Endothelial cell of umbilical vein (primary cell): ENCODE data around the gene RASGEF1C. TPM values are rescaled to one million over a fixed set of nuclear protein-coding genes. Genes with fewer than 3 reads are reported as not detected.

ENCODE experiments used
- BruUV-seq: library from RNA; stranded (reverse); fragments of 400-500 nt; replicated peaks from 2 replicates; lab custom pipeline; 2021; lab: Mats Ljungman, UMichigan
- CTCF ChIA-PET: fragments of 300-600, 350-600 bp; sonication (Branson Sonifier 250); formaldehyde crosslinking; loops from one replicate; lab custom pipeline; 2021; ENCODE audit warnings: antibody characterized with exemption, inconsistent platforms; lab: Charles Lee
- POLR2A ChIA-PET: fragments of 300-600, 350-600 bp; sonication (Branson Sonifier 250); formaldehyde crosslinking; loops from one replicate; lab custom pipeline; 2021; ENCODE audit warnings: antibody characterized with exemption, inconsistent platforms; lab: Charles Lee
- DNase-seq: peaks from one replicate; pipeline ENCODE4 v3.0.0-alpha.2; 2011; ENCODE audit warnings: low read depth, low spot score
- FAIRE-seq: peaks from 2 replicates; lab custom pipeline; 2011; peaks lifted over from hg19 to GRCh38; lab: Jason Lieb, UNC
- H2AFZ ChIP-seq: 2 replicates; pipeline ENCODE4 v1.6.0; 2012; ENCODE audit warnings: low read depth, low read length, control low read depth, inconsistent platforms
- H3K27ac ChIP-seq: 2 replicates; pipeline ENCODE4 v1.5.1; 2011; ENCODE audit warnings: low read depth, mild to moderate bottlenecking, control low read depth, low read length, moderate library complexity; ENCODE audit not compliant: insufficient read depth
- H3K27me3 ChIP-seq, 2 experiments: 2 replicates each; pipeline versions ENCODE4 v1.6.0 to v1.6.1; 2011; ENCODE audit warnings: low read length in 2 of 2, mixed read lengths in 1 of 2; ENCODE audit not compliant: control insufficient read depth in 2 of 2, insufficient read depth in 2 of 2
- H3K36me3 ChIP-seq, 2 experiments: 2 replicates in 1 of 2; 3 replicates in 1 of 2; pipeline ENCODE4 v1.5.1; 2011; ENCODE audit warnings: low read length in 2 of 2, mild to moderate bottlenecking in 1 of 2, moderate library complexity in 1 of 2; ENCODE audit not compliant: control insufficient read depth in 2 of 2, insufficient read depth in 2 of 2; ENCODE audit errors: extremely low read depth in 1 of 2
- H3K4me1 ChIP-seq: 3 replicates; pipeline ENCODE4 v1.5.1; 2011; ENCODE audit warnings: mild to moderate bottlenecking, low read length; ENCODE audit not compliant: control insufficient read depth, insufficient read depth; ENCODE audit errors: extremely low read depth
- H3K4me2 ChIP-seq: 2 replicates; pipeline ENCODE4 v1.6.1; 2011; ENCODE audit warnings: low read length, control low read depth, mixed read lengths; ENCODE audit not compliant: insufficient read depth
- H3K4me3 ChIP-seq, 3 experiments: fragments of 200-600 bp in 1 of 3; sonication (generic), shearing (Covaris generic) in 1 of 3; replicated peaks in 1 of 3; 2 replicates each; pipeline ENCODE4 v1.5.1; 2011 to 2016; ENCODE audit warnings: control low read depth in 3 of 3, low read length in 3 of 3, mild to moderate bottlenecking in 2 of 3, inconsistent platforms in 1 of 3, low read depth in 1 of 3, moderate library complexity in 1 of 3; ENCODE audit not compliant: insufficient read depth in 1 of 3
- H3K79me2 ChIP-seq: 2 replicates; pipeline ENCODE4 v1.6.0; 2012; ENCODE audit warnings: low read length, inconsistent platforms; ENCODE audit not compliant: control insufficient read depth, insufficient read depth
- H3K9ac ChIP-seq: replicated peaks from 2 replicates; pipeline ENCODE3; 2011; ENCODE audit warnings: low read length, control low read depth; ENCODE audit not compliant: insufficient read depth; ENCODE audit errors: extremely low read depth
- H3K9me1 ChIP-seq: replicated peaks from 3 replicates; pipeline ENCODE4 v1.6.0; 2011; ENCODE audit warnings: mild to moderate bottlenecking, low read length; ENCODE audit not compliant: control insufficient read depth, insufficient read depth; ENCODE audit errors: extremely low read depth
- H3K9me3 ChIP-seq: replicated peaks from 2 replicates; pipeline ENCODE4 v1.5.1; 2012; ENCODE audit warnings: low read length, inconsistent platforms; ENCODE audit not compliant: control insufficient read depth, insufficient read depth
- H4K20me1 ChIP-seq: replicated peaks from 2 replicates; pipeline ENCODE3; 2011; ENCODE audit warnings: mild to moderate bottlenecking, low read length; ENCODE audit not compliant: control insufficient read depth, insufficient read depth; ENCODE audit errors: extremely low read depth
- EZH2 ChIP-seq: IDR thresholded peaks from 2 replicates; pipeline ENCODE4 v1.6.1; 2012; ENCODE audit warnings: borderline replicate concordance, low read depth, mild to moderate bottlenecking, moderate library complexity, low read length, inconsistent platforms; ENCODE audit not compliant: severe bottlenecking
- FOS ChIP-seq: IDR thresholded peaks from 2 replicates; pipeline ENCODE4 v1.6.1; 2011; ENCODE audit warnings: mild to moderate bottlenecking, low read length, moderate library complexity, borderline replicate concordance; ENCODE audit not compliant: insufficient read depth
- GATA2 ChIP-seq: IDR thresholded peaks from 2 replicates; pipeline ENCODE4 v1.7.0; 2011; ENCODE audit warnings: low read depth, mild to moderate bottlenecking, moderate library complexity, mixed read lengths, low read length; ENCODE audit not compliant: insufficient read length, insufficient read depth
- JUN ChIP-seq: IDR thresholded peaks from 2 replicates; pipeline ENCODE4 v1.6.1; 2011; ENCODE audit warnings: borderline replicate concordance, low read depth; ENCODE audit not compliant: insufficient read length, insufficient read depth
- MYC ChIP-seq: IDR thresholded peaks from one replicate; pipeline ENCODE4 v1.6.1; 2011; ENCODE audit warnings: mild to moderate bottlenecking, low read depth, low read length
- POLR2A ChIP-seq: IDR thresholded peaks from 2 replicates; pipeline ENCODE4 v1.6.1; 2012; ENCODE audit warnings: low read depth, mild to moderate bottlenecking, control low read depth, low read length
- POLR2AphosphoS5 ChIP-seq: IDR thresholded peaks from 2 replicates; pipeline ENCODE4 v1.6.1; 2012; ENCODE audit warnings: low read depth, mild to moderate bottlenecking, control low read depth, low read length, moderate library complexity; ENCODE audit not compliant: insufficient read depth
- dilution Hi-C: fragments of 300-500 bp; cut with MboI; formaldehyde crosslinking; loops from one replicate; pipeline ENCODE4 v1.15.0; 2019; ENCODE audit warnings: low sequenced_read_pairs; ENCODE audit not compliant: extremely low pct_ligation_motif_present
- intact Hi-C: fragments of 100-400 bp; cut with micrococcal nuclease; formaldehyde crosslinking; loops from one replicate; pipeline ENCODE4 v1.10.0; 2022
- polyA plus RNA-seq, 4 experiments: library from polyadenylated mRNA; depleted of rRNA in 3 of 4; stranded (reverse) in 3 of 4; unstranded in 1 of 4; fragments of >200 nt; gene quantifications; 2 replicates each; pipeline versions ENCODE4 v1.2.1 to v1.2.3, GENCODE V29; 2011 to 2012; ENCODE audit warnings: missing spikeins in 1 of 4
- total RNA-seq: library from RNA; stranded (reverse); gene quantifications from 2 replicates; pipeline ENCODE4 v1.2.3, GENCODE V29; 2021
- TF ChIP-seq, protein P1 (sequence below): IDR thresholded peaks from 2 replicates; pipeline ENCODE4 v1.6.1; 2011; ENCODE audit not compliant: insufficient read depth, insufficient read length
- TF ChIP-seq, protein P2 (sequence below), 2 donors: IDR thresholded peaks; 1 replicate in 1 of 2; 2 replicates in 1 of 2; pipeline ENCODE4 v1.5.1; 2011; ENCODE audit warnings: low read length in 2 of 2, mild to moderate bottlenecking in 2 of 2, moderate library complexity in 2 of 2, control low read depth in 1 of 2, inconsistent platforms in 1 of 2, low read depth in 1 of 2; ENCODE audit not compliant: insufficient read depth in 1 of 2; ENCODE audit errors: extremely low read depth in 1 of 2

The RASGEF1C gene
- total and polyA plus RNA-seq, 2 donors (not counting 3 experiments of a cell fraction or from before 2014, with no cell fraction given): not detected

DNA sequence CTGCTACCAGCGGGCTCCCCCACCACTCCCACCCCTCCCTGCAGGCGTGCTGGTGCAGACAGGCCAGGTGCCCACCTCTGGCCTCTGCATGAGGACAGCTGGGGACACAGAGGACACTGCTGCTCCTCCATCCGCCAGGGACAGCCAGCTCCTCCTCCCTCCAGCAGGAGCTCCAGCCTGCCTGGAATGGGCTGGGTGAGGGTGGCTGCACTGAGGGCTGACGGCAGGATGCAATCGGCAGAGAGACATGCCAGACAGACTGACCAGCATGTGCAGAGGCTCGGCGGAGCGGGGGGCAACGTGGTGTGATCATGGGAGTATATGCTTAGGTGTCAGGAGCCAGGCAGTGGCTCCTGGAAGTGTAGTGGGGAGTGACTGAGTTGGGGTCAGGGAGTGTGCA is 68.4 kb downstream of the RASGEF1C start:
- dilution Hi-C loops: no loop called here
- CTCF ChIA-PET: interaction anchor here (0.7 kb wide), 1 partner anchor 14 kb away, joined by 3 read pairs; no protein-coding TSS in a partner anchor
- no peak for FAIRE-seq

More for the DNA sequence above, 68.4 kb downstream of the RASGEF1C start:
- Histone ChIP-seq H3K4me1 (no peaks in the 10 kb centered on the region), H3K9me3 (no peaks in the 10 kb centered on the region), H3K27me3 (no peaks in the 10 kb centered on the region), H3K9me1 (no peaks in the 10 kb centered on the region), H4K20me1 (no peaks in the 10 kb centered on the region), H3K27ac (no peak overlapping the region), H3K4me3 (no peak overlapping the region), H2AFZ (no peak overlapping the region), H3K9ac (no peak overlapping the region), H3K79me2 (no peaks in the 10 kb centered on the region), H3K4me2 (no peak overlapping the region), H3K36me3 (no peaks in the 10 kb centered on the region)
- no TSS peak for BruUV-seq
- POLR2A ChIA-PET: no interaction called here
- intact Hi-C loops: no loop called here
- DNase-seq: no peak
- TF ChIP-seq GATA2 (no peak), POLR2AphosphoS5 (no peak), MYC (no peak), POLR2A (no peak), JUN (no peak), EZH2 (no peak), FOS (no peak)
- TF ChIP-seq, protein P1, sequence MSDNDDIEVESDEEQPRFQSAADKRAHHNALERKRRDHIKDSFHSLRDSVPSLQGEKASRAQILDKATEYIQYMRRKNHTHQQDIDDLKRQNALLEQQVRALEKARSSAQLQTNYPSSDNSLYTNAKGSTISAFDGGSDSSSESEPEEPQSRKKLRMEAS: no peak
- TF ChIP-seq, protein P2, sequence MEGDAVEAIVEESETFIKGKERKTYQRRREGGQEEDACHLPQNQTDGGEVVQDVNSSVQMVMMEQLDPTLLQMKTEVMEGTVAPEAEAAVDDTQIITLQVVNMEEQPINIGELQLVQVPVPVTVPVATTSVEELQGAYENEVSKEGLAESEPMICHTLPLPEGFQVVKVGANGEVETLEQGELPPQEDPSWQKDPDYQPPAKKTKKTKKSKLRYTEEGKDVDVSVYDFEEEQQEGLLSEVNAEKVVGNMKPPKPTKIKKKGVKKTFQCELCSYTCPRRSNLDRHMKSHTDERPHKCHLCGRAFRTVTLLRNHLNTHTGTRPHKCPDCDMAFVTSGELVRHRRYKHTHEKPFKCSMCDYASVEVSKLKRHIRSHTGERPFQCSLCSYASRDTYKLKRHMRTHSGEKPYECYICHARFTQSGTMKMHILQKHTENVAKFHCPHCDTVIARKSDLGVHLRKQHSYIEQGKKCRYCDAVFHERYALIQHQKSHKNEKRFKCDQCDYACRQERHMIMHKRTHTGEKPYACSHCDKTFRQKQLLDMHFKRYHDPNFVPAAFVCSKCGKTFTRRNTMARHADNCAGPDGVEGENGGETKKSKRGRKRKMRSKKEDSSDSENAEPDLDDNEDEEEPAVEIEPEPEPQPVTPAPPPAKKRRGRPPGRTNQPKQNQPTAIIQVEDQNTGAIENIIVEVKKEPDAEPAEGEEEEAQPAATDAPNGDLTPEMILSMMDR (IDR thresholded peaks at IDR 0.05; ENCODE audit: extremely low read depth in 1 of 2, insufficient read depth in 1 of 2, low read depth in 1 of 2, low read length in 2 of 2): no peak
